ENCODE results near the gene IMMP2L.

- TF ChIP-seq CTCF (IDR thresholded peaks at IDR 0.05) = no peak
- TF ChIP-seq GABPB1 (CRISPR knock-in tag; IDR thresholded peaks at IDR 0.05) = no peak
- no peak for TF ChIP-seq NFATC4 (CRISPR knock-in tag; IDR thresholded peaks at IDR 0.05)
- no peak for TF ChIP-seq TCF7 (CRISPR knock-in tag; IDR thresholded peaks at IDR 0.05; ENCODE audit: low read depth)
- TF ChIP-seq ARID4B (CRISPR knock-in tag; IDR thresholded peaks at IDR 0.05; ENCODE audit: borderline replicate concordance) = no peak
These were observed 463.4 kb downstream of the IMMP2L start for GRCh38 chr7:111098926-111099250.

All from WTC11 (cell line).